Heart left ventricle (tissue), 13 donors: Measurements from ENCODE around the gene SLC9A3.

Experiments used
- POLR2A ChIP-seq, 2 donors: fragments of 450-650 bp; IDR thresholded peaks; one replicate each; pipeline ENCODE4 v1.6.1; 2017; ENCODE audit warnings: antibody characterized with exemption in 2 of 2, mild to moderate bottlenecking in 2 of 2, moderate library complexity in 2 of 2
- TF ChIP-seq, protein P1 (sequence below), 12 donors: fragments of 200-600 bp; sonication (generic) in 4 of 12; IDR thresholded peaks; one replicate each; pipeline versions ENCODE4 v1.5.0 to v1.8.0; 2018 to 2022; ENCODE audit warnings: antibody characterized with exemption in 12 of 12, mild to moderate bottlenecking in 5 of 12
- donor health status: ischemic (EF 13 %, LVEDD 7.1; RV severe dilation, severe dysfunction).
- donor health status: DM: no; HTN: yes; CAD: no.
- donor health status: DM: no; HTN: no; CAD: no.
- donor health status: ischemic (EF 25% LVEDD 6.9; RV normal size, moderate dysfunction).
- donor health status: ischemic (EF 25% LVEDD 5.7; RV mildly dilated, moderate dysfunction).
- donor health status: ischemic (EF 35%, LVEDD 5.7; RV mildly dilated, moderate dysfunction).
- donor health status: nonischemic (EF 11% LVEDD 7.7; RV severe dilation, severe dysfunction).
- donor health status: DM: yes; HTN: yes; CAD: no.
- donor health status: PGD.
- donor health status: ischemic (EF 29% LVEDD 5.4; RV normal size, mild dysfunction).
- donor health status: nonischemic (EF 23%, LVEDD 6.1; RV moderate dilation, normal function).

DNA sequence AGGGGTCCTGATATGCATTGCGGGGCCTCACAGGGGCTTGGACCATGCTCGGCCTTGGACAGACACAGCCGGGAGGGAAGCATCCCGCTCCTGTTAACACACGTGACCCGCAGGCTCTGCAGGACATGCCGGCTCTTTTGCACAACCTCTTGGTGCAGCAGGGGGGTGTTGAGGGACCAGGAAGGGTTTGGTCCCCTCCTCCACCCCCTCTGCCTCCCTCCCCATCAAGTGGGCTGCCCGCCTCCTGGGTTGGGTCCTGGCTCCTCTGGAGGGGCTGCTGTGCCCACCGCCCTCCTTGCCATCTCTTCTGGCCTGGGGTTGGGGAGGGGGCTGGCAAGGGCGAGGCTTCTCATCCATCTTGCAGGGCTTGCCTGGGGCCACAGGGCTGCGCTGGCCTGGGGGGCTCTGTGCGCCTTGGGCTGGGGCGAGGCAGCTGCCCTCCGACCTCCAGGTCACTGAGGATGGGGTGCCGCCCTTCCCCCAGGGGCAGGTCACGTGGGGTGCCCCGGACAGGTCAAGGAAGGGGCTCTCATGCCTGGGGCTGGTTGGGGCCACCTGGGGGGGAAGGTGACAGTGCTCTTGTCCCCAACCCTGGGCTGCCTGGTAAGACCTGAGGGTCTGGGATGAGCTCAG is 16.8 kb upstream of the SLC9A3 start:
- TF ChIP-seq, protein P1, sequence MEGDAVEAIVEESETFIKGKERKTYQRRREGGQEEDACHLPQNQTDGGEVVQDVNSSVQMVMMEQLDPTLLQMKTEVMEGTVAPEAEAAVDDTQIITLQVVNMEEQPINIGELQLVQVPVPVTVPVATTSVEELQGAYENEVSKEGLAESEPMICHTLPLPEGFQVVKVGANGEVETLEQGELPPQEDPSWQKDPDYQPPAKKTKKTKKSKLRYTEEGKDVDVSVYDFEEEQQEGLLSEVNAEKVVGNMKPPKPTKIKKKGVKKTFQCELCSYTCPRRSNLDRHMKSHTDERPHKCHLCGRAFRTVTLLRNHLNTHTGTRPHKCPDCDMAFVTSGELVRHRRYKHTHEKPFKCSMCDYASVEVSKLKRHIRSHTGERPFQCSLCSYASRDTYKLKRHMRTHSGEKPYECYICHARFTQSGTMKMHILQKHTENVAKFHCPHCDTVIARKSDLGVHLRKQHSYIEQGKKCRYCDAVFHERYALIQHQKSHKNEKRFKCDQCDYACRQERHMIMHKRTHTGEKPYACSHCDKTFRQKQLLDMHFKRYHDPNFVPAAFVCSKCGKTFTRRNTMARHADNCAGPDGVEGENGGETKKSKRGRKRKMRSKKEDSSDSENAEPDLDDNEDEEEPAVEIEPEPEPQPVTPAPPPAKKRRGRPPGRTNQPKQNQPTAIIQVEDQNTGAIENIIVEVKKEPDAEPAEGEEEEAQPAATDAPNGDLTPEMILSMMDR (IDR thresholded peaks at IDR 0.05): no peak
- no peak for TF ChIP-seq POLR2A (IDR thresholded peaks at IDR 0.05)
